ENCODE measurements around the gene ARID5B.

The ARID5B gene

DNA sequence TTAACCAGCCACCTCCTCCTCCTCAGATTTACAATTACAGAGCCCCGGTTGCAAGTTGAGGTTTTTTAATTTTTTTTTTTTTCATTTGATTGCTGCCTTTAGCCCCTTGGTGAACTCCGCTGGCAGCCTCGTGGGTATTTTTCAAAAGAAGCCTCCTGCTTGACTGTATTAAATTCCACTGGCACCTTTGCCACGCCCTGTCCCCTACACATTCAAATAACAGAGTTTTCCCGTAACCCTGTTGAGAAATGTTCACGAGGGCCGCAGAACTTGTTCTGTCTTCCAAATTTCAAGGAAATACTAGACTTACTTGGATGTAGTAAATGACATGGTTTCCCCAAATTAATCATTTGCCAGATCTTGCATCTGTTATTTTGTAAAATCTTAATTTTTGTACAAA, 167.0 kb downstream of the ARID5B start:
- no peak for DNase-seq

DNA sequence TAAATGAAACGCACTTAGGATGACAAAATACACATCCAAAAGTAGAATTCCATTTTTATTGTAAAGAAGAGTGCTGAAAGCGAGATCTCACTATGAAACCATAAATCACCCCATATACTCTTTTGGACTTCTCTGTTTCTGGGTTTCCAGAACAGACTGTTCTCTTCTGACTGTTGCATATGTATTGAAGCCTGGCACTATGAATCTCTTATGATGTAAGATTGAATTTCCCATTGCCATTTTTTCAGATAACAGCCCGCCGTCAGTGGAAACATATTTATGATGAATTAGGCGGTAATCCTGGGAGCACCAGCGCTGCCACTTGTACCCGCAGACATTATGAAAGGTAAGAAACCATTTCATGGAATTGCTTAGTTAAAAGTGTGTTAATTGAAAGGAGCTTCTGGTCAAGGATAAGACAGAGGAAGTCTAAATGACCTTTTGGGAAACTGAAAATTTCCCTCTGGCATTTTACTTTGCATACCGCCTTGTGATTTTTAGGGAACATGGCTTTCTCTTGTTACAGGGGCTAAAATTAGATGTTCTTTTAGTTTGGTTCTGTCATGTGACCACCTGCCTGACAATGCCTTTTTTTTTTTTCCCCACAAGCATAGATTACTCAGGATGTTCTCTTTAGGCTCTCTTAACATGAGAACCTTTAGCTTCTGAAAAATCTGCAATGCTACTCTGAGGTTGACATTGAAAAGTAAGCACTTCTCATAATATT, 168.1 kb downstream of the ARID5B start:
- no peak for DNase-seq

DNA sequence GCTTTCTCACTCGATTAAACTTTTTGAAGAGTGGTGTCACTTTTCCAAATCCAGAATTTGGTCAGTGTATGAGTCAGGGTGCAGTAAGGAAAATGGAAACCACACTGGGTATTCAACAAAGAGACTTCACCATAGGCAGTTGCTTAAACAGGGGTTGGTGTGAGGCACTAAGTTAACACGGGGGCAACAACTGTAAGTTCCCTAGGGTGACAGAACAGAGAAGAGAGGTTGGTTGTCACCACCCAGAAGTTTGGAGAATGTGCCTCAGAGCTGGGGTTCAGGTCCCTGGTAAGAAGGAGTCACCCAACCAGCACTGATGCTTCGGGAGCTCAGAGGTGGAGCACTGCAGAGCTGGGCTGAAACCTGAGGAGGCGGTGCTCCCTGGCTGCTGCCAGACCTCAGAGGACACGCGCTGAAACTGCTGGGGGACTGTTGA, 170.4 kb downstream of the ARID5B start:
- no peak for DNase-seq

DNA sequence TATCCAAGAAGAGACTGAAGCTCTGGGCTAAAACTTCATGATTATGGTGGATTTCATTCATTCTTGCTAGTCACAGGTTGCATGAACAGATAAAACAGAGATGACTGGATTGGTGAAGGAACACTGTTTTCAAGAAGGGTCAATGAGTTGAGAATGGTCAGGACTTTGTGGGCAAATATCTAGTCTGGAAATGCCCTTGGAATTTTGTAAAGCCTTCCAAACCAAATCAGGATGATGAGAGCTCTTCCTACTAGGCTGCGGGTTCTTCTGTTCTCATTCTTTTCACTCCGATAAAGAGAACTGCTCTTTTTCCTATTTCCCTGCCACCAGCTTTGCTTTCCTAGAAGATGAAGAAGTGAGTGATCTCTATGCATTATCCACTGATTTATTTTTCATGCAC, 171.4 kb downstream of the ARID5B start:
- no peak for DNase-seq

DNA sequence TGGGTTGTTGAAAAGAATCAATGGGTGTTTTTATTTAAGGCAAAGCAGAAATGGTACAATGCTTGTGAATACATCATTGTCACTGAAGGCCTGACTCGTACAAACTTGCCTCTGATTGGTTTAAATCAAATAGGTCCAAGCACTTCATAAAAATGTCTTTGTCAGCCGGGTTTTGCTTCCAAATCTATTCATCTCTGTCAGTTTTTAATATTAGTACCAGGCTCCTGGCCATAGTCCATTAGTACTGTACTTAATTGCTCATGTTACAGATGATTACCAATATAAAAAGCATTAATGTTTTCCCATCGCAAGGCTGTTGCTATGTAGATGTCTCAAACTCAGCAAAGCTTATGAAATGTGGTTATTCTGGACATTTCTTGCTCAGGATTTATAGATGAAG, 171.9 kb downstream of the ARID5B start:
- DNase-seq = peak in 1 of 58 donors; percentile 41

DNA sequence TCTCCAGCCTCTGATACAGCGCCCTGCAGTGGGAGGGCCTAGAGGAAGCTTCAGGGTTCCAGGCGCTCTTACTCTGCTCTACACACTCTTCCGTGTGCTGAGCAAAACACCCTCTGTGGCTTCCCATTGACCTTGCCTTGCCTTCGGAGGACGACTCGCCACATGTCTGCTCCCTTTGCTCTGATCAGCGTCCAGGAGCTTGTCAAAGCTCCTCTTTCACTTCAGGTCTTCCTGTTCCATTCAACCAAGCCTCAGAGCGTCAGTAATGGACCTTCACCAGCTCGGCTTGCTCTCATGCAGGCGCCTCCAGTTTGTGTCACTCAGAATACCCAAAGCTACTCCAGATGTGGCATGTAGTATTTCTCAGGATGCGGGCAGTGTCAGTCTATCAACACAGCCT, 173.9 kb downstream of the ARID5B start:
- DNase-seq = no peak

DNA sequence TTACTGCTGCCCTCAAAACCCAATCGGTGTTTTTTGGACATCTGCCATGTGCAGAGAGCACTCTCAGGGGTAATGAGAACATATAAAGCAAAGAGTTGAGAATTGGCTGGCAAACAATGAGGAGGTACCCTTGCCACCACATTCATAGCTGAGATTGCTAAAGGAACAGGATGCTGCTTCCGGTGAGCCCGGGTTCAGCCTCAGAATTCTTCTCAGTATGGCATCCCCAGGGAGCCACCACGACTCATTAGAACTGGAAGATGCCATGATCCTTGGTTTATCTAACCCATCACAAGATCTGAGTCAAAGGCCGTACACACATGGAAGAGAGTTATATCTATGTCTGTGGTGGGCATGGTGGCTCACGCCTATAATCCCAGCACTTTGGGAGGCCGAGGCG, 174.4 kb downstream of the ARID5B start:
- no peak for DNase-seq

DNA sequence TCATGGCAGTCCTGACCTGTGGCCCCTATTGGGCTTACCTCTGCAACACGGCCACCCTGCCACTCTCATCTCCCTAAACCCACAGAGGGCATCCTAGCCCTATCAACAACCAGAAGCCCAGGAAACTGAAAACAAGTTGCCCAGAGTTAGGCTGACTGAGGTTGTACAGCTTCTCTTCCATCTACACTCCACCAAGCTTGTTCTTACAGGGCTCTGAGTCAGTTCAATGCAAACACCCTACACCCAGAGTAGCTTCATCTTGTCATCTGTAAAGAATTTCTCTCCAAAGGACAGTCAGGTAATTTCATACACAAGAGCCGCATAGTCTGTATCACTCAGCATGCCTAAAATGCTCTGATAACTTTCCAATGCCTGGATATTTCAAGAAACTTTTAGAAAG, 175.4 kb downstream of the ARID5B start:
- DNase-seq = no peak

DNA sequence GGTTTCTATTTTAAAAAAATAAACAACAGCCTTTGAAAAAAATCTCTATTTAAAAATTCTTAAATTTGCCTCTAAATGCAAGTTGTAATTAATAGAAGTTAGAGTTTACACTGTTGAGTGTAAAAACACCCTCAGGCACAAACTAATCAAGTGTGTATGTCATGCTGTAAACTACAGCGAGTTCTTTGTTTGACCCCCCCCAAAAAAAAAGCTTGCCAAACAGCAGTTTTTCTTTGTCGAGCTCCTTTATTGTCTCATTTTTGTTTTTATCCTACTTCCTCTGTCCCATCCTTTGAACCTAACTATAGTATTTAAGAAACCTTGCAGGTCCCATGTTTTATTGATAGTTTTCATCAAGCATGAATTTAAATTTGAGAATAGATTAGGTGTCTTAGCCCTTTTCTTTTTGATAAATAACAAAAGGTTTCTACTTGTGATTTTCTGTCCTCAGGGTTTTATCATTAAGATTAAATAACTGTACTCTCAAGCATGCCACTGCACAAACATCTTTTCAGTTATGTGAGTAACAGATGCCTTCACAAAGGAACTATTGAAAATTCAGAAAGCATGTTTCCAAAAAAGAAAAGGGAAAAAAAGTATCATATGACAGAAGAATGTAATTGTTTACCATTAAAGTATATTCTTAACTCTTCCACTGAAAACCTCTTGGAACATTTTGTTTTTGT, 176.0 kb downstream of the ARID5B start:
- no peak for DNase-seq

DNA sequence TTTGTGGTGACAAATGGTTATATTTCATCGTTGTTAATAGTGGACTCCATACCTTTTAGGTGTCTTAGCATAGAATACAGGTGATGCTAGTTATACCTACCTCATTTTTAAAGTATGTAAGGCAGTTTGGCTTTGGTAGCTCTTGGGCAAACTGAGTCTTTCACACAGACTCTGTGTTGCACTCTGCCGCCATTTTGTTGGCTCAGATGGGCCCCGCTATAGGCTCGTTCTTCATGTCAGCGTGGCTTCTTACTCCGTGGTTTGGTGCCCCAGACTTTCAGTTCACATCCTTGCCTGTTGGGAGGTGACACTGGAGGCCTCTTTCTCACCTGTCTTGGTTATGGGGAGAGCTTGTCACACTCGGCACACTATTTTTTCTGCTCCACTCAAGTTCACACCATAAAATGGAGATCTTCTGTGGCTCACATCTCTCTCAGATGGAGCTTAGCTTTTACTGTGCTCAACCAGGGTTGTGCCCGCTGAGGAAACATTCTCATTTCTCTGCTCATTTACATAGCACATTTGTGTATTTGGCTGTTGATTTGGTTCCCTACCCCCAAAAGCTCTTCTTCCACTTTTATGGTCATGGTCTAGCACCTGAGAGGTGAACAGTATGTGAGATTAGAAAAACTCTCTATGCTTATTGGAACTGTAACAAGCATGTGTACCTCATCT, 178.5 kb downstream of the ARID5B start:
- no peak for DNase-seq

DNA sequence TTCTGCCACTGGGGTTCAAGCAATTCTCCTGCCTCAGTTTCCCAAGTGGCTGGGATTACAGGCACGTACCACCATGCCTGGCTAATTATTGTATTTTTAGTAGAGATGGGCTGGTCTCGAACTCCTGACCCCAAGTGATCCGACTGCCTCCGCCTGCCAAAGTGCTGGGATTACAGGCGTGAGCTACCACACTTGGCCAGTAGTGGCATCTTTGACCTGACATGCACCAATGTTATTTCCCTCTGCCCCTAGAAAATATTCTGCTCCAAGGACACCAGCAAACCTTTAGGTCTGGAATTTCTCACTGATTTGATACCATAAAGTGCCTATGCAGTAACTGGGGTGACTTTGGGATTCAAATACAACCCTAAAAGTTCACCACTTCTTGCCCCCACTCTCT, 179.4 kb downstream of the ARID5B start:
- no peak for DNase-seq

DNA sequence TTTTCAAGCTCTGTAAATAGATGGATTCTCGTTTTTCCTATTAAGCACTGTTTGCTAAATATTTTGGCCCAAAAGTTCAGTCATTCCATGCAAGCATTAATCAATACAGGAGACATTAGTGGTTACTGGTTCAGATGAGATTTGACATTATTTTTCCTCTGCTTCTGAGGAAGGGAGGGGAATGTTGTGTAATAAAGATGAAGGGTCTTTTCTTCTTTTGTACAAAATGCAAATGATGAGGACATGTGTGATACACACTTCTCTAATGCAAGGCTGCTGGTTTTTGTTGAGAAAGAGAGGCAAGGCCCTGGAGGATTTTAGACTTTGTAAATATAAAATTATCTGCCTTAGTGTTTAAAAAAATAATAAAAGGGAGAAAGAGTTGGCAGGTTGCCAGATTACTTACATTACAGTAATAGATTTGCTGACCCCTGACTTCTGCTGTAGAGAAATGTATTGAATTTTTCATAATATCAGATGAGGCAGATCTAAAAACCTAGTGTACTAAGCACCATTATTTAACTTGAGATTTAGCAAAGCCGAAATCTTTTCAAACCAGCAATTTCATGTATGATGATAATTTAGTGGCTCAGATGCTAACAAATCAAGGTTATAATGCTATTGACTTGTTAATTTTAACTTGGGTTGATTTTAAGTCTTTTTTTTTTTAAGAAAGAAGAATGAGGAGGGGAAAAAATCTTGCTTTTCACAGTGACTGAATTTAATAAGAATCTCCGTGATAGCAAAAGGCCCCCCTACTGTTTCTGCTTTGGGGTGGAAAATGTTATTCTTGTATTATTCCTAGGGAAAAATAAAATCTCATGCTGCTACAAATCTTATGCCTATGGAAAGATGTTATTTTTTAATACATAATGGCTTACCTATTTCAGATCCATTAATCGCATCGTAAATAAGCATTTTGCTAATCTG, 180.1 kb downstream of the ARID5B start:
- DNase-seq = no peak

DNA sequence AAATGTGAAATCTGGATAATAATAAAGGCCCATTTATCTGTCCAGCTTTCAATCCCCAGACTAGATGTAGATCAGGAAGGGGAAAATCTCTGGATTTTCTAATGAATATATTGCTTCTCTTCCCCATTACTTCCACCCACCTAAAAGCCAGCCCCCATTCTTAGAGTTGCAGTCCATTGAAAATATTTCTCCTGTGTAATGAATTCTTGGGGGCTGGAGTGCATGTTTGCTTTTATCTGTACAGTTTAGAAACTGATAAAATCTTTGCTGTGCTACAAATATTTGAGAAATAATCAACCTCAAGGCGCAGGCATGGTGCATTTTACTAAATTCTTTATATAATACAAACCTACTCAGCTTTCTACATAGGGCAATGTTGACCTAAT, 180.8 kb downstream of the ARID5B start:
- no peak for DNase-seq

DNA sequence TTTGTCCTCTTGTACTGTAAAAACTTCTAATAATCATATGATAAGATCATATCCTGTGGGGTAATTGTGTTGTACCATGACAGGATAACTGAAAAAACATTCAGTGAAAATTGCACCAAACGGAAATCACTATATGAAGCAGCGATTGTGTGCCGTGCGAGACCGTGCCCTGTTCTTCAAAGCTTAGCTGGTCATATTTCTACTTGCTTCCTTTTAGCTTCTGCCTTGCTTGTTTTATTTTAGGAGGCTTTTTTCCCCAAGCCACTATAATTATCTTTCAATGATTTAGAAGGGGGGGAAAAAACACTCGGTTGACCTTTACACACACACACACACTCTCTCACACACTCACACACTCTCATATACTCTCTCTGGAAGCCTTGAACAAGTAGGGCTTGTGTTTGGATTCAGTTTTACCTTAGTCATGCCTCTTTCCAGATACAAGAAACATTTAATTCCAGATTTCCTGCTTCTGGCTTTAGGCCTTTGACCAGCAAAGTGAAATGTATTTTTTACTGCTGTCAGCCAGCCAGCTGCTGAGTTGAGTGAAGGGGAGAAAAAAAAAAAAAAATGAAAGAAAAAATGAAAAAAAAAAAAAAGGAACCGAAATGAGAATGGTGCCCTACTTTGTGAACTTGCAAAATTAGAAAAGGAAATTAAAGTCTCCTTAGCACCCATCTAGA, 181.4 kb downstream of the ARID5B start:
- DNase-seq = no peak

DNA sequence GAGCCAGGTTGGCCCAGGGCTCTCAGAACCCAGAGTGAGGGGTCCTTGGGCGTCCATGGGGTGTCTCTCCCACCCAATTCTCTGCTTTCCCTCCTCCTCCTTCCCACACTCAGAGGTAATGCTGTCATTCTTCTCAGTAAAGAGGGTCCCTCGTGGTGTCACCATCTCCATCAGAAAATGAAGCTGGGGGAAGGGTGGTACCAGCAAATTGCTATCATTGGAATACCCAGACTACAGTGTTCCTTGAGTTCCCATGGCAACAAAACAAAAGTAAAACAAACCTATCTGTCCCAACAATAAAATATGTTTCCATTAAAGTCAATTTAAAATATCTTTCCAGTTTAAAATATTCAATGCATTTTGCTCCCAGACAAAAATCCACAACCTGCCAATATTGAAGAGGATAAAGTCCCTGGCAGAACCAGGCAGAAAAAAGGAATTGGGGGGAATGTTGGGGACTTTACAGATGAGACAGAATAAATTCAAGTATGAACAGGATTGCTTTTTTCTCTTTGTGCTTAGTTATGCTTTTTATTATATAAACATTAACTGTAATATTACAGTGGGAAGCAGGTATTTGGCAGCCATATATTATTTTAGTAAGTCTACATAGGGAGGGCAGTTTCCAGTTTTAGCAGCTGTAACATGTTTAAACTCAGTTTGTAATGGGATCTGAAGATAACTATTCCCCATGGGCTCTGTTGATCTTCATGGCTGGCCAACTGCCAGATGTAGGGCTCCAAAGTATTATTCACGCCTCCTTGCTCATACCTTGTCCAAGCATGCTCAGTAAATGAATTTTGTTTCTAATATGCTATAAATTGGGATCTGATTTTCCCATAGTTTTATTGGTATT, 182.1 kb downstream of the ARID5B start:
- peak in 1 of 58 donors; percentile 55 for DNase-seq

DNA sequence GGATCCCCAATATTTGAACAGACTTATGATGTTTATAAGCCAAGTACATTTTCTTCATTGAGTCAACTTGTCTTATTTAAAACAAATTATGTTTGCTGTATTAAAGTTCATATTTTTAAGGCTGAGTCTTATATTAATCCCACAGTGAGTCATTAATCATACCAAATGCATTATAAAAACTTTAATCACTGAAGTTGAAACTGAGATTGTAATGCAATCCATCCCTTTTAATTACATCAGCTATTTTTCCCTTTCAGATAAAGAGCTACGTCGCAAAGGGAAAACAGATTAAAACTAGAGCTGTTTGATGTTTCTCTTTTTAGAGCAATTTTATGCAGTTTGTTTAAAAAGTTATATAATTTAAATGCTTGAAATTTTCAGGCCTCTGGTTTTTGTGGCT, 183.0 kb downstream of the ARID5B start:
- no peak for DNase-seq

DNA sequence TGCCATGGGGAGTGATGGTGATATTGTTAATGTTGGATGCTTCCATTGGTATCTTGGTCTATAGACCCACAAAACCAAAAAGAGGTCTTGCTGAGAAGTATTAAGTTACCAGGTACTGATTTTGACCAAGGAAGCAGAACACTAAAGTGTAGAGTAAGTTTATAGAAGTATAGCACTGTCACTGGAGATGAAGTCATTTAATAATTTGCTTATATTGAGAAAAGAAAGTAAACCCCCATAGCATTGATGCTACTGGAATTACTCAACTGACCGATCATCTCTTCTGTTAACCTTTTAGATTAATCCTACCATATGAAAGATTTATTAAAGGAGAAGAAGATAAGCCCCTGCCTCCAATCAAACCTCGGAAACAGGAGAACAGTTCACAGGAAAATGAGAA, 183.9 kb downstream of the ARID5B start:
- DNase-seq = no peak

DNA sequence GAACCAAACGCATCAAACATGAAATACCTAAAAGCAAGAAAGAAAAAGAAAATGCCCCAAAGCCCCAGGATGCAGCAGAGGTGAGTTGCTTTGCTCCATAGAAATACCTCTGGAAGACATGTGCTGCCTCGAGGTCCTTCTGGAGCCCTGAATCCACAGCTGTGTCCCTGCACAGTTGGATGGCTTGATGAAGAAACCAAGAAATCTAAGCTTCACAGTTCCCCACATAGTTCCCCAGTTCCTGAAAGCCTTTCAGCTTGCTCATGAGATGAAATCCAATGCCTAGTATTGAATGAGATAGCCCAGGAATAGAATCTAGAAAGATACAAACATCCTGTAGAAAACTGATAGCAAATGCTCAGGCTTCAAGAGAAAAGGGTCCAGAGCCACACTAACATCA, 184.3 kb downstream of the ARID5B start:
- DNase-seq = no peak

DNA sequence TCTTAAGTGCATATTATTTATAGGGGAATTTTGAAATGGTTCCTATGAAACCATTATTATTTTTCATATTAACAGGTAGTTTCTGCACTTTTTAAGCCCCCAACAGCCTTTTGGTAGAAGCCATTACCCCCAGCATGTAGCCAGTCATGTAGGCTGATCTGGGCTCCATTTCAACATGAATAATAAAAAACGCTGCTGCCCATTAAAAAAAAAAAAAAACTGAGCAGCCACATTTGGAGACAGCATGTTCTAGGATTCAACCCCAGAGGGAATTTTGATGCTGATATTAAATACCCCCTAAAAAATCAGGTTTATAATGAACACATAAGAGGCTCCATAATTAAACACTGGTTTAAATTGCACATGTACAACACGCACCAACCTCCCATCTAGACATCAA, 185.8 kb downstream of the ARID5B start:
- DNase-seq = no peak

DNA sequence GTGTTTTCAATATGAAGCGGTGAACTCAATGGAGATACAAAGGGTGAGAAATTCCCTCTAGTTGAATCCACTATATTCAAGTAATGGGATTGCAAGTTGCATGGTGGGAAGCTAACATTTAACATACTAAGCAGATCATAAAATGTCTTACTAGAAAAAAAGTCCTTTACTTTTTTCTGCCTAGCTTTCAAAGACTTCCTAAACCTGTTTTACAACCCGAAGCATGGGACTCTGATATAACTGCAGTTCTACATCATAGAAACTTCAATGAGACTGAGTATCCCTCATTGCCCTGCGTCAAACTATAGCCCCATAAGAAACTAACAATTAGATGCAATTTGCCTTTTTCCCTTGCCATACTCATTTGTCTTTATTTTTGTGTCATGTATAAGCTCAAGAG, 187.3 kb downstream of the ARID5B start:
- no peak for DNase-seq
